DMS153 treated with DMSO at 0.1 percent for 48 hours (cell line): ENCODE measurements around the gene KAZN.

Experiments
- DNase-seq: peaks from one replicate; lab custom pipeline; 2025; ENCODE audit not compliant: unreplicated experiment; lab: John Stamatoyannopoulos, UW

The KAZN gene

DNA sequence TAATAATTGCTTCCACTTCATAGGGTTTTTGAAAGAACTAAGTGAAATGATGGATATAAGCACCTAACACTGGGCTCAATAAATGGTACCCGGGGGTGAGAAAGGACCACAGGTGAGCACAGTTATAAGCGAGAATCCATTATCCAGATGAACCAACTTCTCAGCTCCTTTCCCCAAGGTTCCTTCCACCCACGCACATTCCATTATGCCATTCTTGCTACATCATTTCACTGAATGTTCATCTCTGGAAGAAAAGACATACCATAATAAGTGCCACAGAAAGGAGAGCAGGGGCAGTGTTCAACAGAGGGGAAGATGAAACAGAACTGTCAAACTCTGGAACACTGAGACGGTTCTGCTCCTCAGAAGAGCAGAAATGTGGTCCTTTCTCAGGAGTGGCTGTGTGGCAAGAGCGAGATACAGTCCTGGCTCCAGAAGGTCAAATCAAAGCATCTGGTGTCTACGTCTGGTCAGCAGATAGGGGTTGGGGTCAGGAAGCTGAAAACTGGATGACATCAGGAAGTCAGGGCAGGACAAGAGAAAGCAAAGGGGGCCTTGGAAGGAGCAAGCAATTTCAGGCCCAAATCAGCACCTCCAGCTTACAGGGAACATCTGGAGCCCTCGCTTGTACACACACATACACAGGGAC is 299.6 kb downstream of the KAZN start:
- DNase-seq = no peak

DNA sequence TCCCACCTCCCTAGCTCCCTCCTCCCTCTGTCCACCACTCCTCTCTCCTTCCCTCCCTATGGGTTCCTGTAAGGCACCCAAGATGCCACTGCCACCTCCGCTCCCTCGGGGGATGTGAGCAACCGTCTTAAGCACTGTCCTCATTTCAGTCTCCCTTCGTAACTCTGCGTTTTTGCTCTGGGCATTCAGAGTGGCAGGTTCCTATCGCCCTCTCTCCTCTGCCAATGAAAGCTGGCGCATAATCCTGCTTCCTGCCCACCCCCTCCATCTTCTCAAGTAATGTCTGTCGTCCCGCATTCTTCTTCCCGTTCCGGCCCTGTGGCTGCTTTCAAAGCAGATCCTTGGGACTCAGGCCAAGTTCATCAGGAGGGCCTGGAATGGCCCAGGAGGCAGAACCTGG is 301.2 kb downstream of the KAZN start:
- no peak for DNase-seq

DNA sequence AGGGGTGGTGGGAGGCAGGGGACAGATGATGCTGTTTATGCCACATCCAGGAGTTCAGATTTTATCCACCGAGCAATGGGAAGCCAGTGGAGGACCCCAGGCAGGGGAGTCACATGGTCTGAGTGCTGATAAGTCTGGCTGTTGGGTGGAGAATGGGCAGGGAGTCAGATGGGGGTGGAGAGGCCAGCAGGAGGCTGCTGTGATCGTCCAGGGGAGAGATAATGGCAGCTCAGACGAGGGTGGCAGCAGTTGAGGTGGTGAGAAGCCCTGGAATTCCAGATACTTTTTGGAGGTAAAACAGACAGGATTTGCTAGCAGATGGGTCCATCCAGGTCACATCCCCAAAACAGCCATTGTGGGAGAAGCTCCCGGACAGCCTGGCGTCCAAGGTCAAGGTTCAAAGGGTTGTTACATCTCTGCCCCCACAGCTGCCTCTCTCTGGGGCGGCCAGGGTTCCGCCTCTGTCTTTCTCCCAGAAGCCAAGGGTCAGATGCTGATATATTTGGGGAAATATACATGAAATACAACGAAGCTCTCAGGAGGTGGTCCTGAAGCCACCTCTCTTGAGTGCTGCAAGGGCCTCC is 303.0 kb downstream of the KAZN start:
- no peak for DNase-seq

DNA sequence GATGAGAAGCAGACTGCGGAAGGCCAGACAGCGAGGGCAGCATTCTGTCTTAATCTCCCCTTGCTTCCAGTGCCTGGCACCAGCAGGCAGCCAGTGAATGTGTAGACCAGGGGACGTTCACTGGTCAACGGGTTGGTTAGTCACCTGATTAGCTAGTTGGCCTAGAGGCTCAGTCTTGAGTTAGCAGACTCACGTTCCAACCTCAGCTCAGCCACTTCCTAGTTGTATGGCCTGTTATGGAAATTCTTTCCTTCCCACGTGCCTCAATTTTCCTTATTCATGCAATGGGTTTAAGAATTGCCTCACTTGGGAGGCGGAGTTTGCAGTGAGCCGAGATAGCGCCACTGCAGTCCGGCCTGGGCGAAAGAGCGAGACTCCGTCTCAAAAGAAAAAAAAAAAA is 305.4 kb downstream of the KAZN start:
- DNase-seq = no peak

DNA sequence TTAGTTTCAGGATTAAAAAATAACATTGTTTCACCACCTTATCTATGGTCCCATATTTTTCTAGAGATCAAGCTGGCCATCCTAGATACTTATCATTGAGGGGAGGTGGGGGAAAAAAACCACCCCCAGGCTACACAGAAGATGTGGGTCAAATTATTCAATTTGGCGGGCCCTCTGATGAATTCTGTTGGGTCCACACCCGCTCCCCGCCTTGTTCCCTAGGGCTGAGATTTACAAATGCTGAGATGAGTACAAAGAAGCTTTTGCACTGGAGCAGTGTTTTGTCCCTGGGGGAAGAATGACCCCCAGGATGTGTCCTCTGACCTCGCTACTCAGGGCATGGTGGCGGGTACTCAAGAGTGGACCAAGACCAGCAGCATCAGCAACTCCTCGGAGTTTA is 308.2 kb downstream of the KAZN start:
- DNase-seq = no peak

DNA sequence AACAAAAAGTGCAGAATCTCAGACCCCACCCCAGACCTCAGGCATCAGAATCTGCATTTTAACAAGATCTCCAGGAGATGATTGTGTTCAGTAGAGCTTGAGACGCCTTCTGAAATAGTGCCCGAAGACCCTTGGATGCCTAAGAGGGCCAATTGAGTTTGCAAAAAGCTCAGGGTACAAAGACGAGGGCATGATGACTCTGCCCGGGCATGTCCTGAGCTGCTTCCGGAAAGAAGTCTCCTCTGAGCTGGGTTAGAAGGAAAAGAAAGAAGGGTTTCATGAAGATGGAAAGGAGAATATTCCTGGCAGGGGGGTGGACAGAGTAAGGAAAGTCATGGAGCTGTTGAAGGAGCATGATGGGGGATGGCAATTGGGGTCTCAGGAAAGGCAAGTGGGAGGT is 308.9 kb downstream of the KAZN start:
- DNase-seq = no peak

DNA sequence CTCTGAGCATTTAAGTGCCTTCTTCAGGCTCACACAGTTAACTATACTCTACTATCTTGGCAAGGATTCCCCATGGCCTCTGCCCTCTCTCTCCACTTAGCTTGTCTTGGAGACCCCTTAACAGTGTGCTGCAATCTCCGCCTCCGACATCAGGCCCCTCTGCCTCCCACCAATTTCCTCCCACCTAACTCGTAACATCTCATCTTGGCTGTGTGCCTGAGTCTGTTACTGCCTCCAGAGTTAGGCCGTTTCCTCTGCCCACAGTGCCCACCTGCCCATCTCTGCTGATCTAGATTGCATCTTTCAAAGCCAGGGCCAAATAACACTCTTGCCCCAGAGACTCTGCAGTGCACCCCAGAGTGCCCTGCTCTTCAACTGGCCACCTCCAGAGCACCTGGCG is 310.8 kb downstream of the KAZN start:
- no peak for DNase-seq

DNA sequence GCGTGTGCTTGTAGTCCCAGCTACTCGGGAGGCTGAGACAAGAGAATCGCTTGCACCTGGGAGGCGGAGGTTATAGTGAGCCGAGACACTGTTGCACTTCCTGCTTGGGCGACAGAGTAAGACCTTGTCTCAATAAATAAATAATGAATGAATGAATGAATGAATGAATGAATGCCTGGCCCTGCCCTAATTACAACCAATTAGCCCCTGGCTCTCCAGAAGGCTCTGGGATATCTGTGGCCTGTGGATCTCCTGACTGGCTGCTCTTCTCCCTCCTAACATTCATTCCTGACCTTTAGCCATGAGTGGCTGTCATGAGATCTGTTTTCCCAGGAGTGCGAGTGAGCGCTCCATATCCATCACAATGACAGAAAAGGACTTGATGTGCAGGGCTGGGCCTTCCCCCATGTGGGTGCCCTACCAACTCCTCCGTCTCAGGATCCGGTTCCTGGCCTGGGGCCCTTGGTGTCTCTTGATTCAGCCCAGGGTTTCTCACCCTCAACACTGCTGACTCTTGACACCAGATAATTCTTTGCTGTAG is 311.5 kb downstream of the KAZN start:
- no peak for DNase-seq

DNA sequence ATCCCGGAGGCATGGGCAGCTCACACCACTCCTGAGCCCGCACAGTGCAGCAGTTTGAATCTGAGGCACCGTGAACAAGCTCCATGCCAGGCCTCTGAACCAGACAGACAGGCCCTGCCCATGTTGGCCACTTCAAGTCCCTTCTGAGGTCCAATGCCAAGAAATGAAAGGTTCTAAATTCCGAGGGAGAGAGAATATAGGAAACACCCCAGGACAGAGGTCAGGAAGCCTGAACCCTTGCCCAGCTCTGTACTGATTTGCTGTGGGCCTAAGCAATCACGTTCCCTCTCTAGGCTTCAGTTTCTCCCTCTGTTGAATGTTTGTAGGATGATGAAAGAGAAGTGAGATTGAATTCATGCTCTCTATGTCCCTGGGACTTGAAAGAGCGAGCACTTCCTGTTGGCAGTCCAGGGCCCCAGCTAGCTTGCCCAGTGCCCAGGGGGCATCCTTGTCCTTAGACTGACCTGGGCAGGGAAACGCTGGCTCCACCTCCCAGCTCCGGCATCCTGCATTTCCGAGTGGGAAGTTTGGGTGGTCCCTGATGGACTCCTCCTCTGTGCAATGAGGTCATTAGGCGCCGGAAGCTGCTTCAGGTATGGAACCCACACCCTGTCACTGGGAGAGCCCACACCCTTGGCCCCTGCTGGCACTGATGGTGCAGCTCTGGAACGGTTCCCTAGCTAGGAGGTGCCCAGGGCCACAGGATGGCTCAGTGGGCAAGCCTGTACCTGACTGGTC is 312.7 kb downstream of the KAZN start:
- DNase-seq = no peak

DNA sequence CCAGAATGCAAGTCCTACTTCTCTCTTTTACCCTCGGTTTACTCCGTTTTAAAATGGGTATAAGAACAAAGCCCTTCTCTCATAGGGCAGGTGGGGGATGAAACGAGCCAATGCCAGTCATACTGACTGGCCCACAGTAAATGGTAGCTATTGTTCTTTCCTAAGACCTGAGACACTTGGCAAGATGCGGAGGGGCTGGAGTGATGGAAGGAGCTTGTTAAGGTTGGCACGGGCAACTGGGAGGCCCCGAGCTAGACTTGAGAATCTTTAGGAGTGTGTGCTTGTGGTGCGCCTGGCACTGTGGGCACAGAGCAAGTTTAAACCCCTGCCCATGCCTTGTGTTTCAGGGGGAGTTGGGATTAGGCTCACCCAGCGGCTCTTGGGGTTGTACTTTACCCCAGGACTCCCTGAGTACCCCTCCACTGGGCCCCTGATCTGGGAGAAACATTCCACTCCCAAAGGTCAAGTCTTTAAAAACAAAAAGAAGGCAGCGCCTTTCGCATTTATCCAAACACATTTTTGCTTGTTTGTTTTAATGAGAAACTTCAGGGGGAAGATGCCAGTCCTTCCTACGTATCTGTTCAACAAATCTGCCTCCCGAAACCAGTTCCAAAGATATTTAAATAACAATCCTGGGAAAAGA is 314.5 kb downstream of the KAZN start:
- DNase-seq = no peak

DNA sequence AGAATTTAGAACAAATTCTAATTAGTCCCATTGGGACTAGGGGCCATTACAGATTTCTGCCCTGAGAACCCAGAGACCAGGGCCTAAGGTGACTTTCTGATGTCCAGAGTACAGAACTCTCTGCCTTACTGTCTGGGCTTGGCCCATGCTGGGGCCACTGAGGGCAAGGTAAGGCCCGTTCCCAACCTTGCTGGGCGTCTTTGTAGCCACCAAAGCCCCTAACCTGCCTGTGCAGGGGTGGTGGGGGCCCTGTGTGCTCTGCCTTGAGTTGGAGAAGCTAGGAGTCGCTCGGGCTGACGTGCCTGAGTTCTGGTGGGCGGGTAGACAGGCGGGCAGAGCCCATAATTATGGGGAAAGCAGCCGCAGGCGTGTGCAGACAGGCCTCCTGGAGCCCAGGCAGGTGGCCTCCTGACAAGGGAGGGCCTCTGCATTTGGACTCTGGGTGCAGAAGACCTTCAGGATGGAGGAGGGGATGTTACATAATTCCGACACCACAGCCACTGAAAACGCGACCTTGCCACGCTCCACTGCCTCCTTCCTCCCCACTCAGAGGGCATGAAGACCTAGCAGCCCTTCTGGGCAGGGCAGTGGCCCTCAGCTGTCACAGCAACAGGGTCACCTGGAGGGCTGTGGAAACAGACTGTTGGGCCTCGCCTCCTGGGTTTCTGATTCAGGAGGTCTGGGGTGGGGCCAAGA is 315.1 kb downstream of the KAZN start:
- peak; percentile 85 for DNase-seq

DNA sequence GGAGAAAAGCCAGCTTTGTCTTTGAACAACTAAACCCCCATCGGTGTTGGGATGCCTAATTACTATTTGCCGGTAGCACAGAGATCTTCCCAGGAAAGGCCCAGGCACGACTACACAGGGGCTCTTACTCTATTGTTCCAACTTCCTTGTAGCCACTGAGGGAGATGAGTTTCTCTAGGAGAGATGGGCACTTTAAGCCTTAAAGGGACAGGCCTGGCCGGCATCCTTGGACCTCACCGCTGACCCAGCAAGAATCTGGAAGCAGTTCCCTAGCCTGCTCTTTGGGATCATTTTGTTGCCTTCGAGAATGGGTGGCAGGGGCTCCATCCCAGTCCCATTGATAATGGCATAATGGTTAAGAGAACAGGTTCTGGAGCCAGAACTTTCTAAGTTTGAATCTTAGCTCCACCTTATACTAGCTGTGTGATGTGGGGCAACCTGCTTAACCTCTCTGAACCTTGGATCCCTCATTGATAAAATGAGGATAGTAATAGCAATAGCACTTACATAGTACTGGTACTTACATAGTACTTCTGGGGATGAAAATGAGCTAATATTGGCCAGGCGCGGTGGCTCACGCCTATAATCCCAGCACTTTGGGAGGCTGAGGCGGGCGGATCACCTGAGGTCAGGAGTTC is 316.0 kb downstream of the KAZN start:
- no peak for DNase-seq

DNA sequence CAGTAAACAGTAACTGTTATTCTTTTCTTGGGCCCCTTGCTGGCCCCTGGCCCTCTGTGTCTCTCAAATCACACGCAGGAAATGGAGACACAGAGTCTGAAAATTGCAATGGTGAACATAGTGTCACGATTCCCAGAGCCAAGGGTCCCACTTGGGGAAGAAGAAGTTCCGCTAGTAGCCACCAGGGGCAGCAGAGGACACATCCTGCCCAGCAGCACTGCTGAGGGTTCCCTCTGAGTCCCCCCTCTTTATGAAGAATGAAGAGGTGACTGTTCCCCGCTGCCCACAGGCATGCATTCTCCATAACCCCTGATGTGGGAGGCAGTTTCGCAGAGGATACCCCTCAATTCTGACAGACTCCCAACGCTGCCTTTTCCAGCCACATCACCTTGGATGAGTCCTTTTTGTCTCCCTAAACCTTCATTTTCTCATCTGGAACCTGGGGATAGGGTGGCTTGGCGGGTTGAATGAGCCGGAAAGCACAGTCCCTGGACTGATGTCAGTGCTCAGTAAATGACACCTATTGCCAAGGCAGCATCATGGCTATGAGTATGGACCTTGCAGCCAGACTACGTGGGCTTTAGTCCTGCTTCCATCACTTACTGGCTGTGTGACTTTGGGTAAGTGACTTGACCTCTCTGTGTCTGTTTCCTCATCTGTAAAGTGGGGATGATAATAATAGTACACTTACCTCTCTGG is 317.0 kb downstream of the KAZN start:
- DNase-seq = no peak

DNA sequence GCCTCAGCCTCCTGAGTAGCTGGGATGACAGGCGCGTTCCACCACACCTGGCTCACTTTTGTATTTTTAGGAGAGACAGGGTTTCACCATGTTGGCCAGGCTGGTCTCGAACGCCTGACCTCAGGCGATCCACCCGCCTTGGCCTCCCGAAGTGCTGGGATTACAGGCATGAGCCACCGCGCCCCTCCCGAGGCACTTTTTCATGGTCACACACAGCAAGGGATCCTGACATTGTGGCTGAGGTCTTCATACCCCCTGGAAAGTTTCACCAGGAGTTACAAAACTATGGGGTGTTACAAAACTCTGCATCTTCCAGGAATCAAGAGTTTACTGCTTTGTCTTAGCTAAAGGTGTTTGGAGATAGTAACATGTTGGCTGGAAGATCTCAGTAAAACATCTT is 320.8 kb downstream of the KAZN start:
- DNase-seq = no peak

DNA sequence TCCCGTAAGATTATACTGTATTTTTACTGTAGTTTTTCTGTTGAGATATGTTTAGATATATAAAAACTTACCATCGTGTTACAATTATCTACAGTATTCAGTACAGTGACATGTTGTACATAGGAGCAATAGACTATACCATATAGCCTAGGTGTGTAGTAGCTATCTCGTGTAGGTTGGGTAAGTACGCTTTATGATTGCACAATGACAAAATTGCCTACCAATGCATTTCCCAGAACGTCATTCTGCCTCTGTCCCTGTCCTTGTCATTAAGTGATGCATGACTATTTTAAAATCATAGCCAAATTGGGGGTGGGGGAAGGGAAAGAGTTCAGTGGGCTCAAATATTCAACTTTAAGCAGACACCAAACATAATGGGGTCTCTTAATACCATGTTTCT is 321.3 kb downstream of the KAZN start:
- no peak for DNase-seq

DNA sequence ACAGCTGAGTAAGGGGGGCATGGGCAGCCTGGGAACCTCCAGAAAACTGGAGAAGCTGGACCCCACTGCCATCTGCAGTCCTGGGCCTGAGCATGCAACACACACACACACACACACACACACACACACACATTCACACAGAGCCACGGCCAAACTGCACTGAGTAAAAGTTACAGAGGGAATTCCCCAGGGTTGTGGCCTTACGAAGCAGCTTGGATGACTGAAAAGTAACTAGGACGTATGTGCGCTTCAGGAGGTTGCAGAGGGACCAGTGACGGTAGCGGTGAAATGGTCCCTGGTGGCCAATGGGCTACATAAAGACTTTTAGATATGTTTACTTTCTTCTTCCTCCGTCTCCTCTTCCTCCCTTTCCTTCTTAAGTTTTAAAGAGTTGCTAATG is 322.6 kb downstream of the KAZN start:
- DNase-seq = no peak

DNA sequence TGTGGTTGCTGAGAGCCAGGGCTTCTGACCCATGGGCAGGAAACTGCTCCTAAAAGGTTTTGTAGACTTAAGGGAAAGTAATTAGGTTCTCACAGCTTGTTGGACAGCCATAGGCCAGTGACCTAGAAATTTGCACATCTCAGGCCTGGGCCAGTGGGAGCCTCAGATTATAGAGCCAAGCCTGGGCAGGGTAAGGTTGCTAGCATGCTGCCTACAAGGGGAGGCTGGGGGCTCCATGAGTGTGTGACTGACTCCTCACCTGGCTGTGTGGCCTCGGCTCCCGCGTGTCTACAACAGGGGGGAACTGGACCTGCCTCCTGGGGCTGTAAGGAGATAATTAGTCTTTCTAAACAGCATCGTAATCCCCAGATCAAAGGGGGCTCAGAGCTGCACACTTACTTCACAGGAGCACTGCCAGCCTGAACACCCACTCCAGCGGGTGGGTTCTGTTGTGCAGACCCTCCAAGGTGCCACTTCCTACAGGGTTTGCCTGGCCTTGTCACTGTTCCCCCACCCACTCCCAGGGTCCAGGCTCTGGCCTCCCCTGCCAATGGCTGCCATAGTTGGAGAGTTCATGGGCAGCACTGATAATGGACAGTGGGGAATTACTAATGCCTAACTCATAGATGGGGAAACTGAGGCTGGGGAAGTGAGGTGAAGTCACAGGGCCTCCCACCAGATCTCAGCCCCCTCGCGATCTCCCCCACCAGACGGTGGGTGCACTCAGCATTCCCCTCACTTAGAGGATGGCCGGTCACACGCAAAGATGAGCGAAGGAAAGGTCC is 324.6 kb downstream of the KAZN start:
- DNase-seq = no peak

DNA sequence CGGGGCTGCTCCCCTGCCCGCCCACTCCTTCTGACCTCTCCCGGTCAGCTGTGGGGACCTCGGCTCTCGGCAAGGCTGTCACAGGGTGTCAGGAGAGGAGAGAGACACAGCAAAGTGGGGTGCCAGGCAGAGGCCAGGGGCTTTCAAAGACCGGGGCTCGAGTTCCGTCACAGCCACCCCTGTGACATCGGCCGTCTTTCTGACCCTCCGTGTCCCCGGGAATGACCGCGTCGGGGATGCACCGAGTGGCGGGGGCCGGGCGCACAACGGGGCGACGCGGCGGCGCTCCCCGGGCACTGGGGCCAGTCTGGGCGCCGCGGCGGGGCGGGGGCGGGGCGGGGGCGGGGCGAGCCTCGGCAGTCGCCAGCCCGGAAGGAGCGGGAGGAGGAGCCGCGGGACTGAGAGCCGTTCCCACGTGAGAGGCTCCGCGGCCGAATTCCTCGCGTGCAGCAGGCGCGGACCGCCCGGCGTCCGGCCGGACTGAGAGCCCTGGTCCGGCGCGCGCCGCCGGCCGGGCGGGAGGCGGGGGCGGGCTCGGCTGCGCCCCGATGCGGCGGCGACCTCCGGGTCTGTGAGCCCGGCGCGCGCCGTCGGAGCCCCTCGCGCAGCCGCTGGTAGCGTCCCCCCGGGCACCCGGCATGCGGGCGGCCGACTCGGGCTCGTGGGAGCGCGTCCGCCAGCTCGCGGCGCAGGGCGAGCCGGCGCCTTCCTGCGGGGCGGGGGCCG is 325.4 kb downstream of the KAZN start:
- no peak for DNase-seq
